OCI-LY7 (cell line): ENCODE results near the gene GPR3. TPM values are rescaled to one million over a fixed set of nuclear protein-coding genes. Genes with fewer than 3 reads are reported as not detected.
A peak's percentile ranks its signal among the peaks of the same experiment; 100 is the strongest.

Source experiments
- BruUV-seq: library from RNA; stranded (reverse); fragments of 400-500 nt; replicated peaks from 2 replicates; lab custom pipeline; 2021; lab: Mats Ljungman, UMichigan
- CTCF ChIA-PET: fragments of 300-600 bp; sonication (Branson Sonifier 250); formaldehyde crosslinking; loops from one replicate; lab custom pipeline; 2022; ENCODE audit warnings: antibody characterized with exemption; ENCODE audit not compliant: unreplicated experiment; lab: Charles Lee
- POLR2A ChIA-PET: fragments of 300-600 bp; sonication (Branson Sonifier 250); formaldehyde crosslinking; loops from one replicate; lab custom pipeline; 2022; ENCODE audit warnings: antibody characterized with exemption; lab: Charles Lee
- DNase-seq: peaks from one replicate; pipeline ENCODE4 v3.0.0-alpha.2; 2015; ENCODE audit warnings: low spot score
- H2AFZ ChIP-seq: fragments of 200-600 bp; sonication (generic), shearing (Covaris generic); 2 replicates; pipeline ENCODE4 v1.6.1; 2014; ENCODE audit warnings: mild to moderate bottlenecking, antibody characterized with exemption, low read length, moderate library complexity
- H3K27ac ChIP-seq: fragments of 200-600 bp; sonication (generic); 2 replicates; pipeline ENCODE4 v1.5.1; 2014; ENCODE audit warnings: mixed run types, low read depth, mild to moderate bottlenecking, moderate library complexity, low read length, inconsistent platforms; ENCODE audit not compliant: poor library complexity, severe bottlenecking
- H3K36me3 ChIP-seq: fragments of 200-600 bp; sonication (generic); 2 replicates; pipeline ENCODE4 v1.6.1; 2014; ENCODE audit warnings: mild to moderate bottlenecking, antibody characterized with exemption, low read length, moderate library complexity, mixed read lengths; ENCODE audit not compliant: insufficient read depth
- H3K4me1 ChIP-seq: fragments of 200-600 bp; sonication (generic); 2 replicates; pipeline ENCODE4 v1.5.1; 2014; ENCODE audit warnings: mild to moderate bottlenecking, low read length; ENCODE audit not compliant: insufficient read depth, poor library complexity, severe bottlenecking
- H3K4me2 ChIP-seq: fragments of 200-600 bp; sonication (generic); 2 replicates; pipeline ENCODE4 v1.6.1; 2014; ENCODE audit warnings: mild to moderate bottlenecking, low read length
- H3K4me3 ChIP-seq: fragments of 200-600 bp; sonication (generic); 2 replicates; pipeline ENCODE4 v1.5.1; 2014; ENCODE audit warnings: mild to moderate bottlenecking, low read depth, low read length; ENCODE audit not compliant: poor library complexity, severe bottlenecking
- H3K79me2 ChIP-seq: fragments of 200-600 bp; sonication (generic); 2 replicates; pipeline ENCODE4 v1.6.1; 2016; ENCODE audit warnings: low read depth, mild to moderate bottlenecking, low read length, moderate library complexity, mixed read lengths; ENCODE audit not compliant: insufficient read depth
- H3K9me2 ChIP-seq: fragments of 200-600 bp; sonication (generic); 2 replicates; pipeline ENCODE4 v1.6.1; 2016; ENCODE audit warnings: mild to moderate bottlenecking, low read length, mixed read lengths; ENCODE audit not compliant: insufficient read depth
- H3K9me3 ChIP-seq: fragments of 200-600 bp; sonication (generic); 2 replicates; pipeline ENCODE4 v1.6.1; 2014; ENCODE audit warnings: mild to moderate bottlenecking, mixed run types, low read length, mixed read lengths
- H4K20me1 ChIP-seq: fragments of 200-600 bp; sonication (generic); 2 replicates; pipeline ENCODE4 v1.6.1; 2014; ENCODE audit warnings: mild to moderate bottlenecking, antibody characterized with exemption, low read length, moderate library complexity, mixed read lengths; ENCODE audit not compliant: insufficient read depth
- EZH2phosphoT487 ChIP-seq: fragments of 200-600 bp; sonication (generic); IDR thresholded peaks from 2 replicates; pipeline ENCODE4 v1.6.1; 2018; ENCODE audit warnings: low read depth, borderline replicate concordance, mild to moderate bottlenecking, mixed run types, antibody characterized with exemption, low read length, moderate library complexity, mixed read lengths
- intact Hi-C: fragments of 100-400 bp; cut with micrococcal nuclease; formaldehyde crosslinking; loops from one replicate; pipeline ENCODE4 v1.10.0; 2022; ENCODE audit not compliant: unreplicated experiment
- total RNA-seq, 2 experiments: library from RNA; depleted of rRNA in 1 of 2; stranded (reverse); fragments of >200 nt in 1 of 2; shearing (Covaris generic) in 1 of 2; gene quantifications; 2 replicates each; pipeline ENCODE4 v1.2.3, GENCODE V29; 2014 to 2022
- TF ChIP-seq, protein P1 (sequence below): fragments of 200-600 bp; sonication (generic); conservative IDR thresholded peaks from 2 replicates; pipeline ENCODE4 v1.5.1; 2014; ENCODE audit warnings: mild to moderate bottlenecking, antibody characterized with exemption, low read length, moderate library complexity, mixed read lengths

Gene GPR3
- total RNA-seq, 2 experiments from 2014 or later, result 0.25 to 0.32 TPM

DNA sequence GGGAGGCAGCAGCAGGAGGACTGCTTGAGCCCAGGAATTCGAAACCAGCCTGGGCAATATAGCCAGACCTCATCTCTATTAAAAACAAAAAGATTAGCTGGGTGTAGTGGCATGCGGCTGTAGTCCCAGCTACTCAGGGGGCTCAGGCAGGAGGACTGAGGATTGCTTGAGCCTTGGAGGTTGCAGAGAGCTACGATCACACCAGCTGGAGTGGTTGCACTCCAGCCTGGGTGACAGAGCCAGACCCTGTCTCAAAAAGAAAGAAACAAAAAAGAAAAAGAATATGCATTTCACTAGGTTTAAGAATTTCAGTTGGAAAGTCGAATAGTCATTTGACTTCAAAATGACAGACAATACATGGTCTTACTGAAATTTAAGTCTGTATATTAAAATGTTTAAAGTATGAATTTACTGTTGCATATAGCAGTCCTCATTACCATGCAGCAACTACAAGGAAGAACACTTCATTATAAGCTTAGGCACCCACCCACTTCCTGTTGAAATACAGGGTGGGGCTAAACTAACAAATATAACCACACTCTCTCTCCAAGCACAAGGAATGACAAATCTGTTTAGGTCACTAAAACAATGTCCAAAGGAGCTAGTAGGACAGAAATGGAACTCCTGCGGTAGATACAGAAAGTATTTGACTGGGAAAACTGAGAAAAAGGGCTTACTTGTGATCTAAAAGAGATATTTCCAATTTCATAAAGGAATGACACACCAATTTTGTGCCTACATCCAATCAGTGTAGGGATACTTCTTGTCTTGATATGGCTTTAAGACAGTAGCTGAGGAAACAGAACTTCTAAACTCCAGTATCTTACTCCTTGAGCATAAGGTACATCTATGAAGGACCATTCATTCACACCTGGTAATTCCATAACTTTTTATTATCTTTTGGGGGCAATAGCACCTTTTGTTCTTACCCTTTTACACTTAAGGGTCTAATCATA is 44.1 kb downstream of the GPR3 start:
- ChIA-PET CTCF (interaction anchor here (1.1 to 1.6 kb wide), 2 partner anchors 21 to 46 kb away, joined by 3 read pairs; no protein-coding TSS in a partner anchor), POLR2A (interaction anchor here (0.6 to 5.4 kb wide), 10 partner anchors 7 to 221 kb away, joined by 3 to 25 read pairs (median 4); no protein-coding TSS in a partner anchor)
- intact Hi-C loops, result no loop called here
- H3K79me2 ChIP-seq, result peaks cover 92% of the 10 kb centered on the region
- peak overlapping the region; percentile 81 for H3K4me2 ChIP-seq
- BruUV-seq, result TSS peak; percentile 23
- no peaks in the 10 kb centered on the region for H3K9me2 ChIP-seq
- H3K4me3 ChIP-seq, result peak overlapping the region; percentile 61
- H3K36me3 ChIP-seq, result no peaks in the 10 kb centered on the region; the same call in none of the 2 replicates
- DNase-seq, result peak; percentile 66
- no peak overlapping the region for H2AFZ ChIP-seq
- peak overlapping the region; percentile 91 for H3K27ac ChIP-seq
- no peaks in the 10 kb centered on the region for H3K9me3 ChIP-seq
- TF ChIP-seq EZH2phosphoT487, result no peak
- TF ChIP-seq, protein P1, sequence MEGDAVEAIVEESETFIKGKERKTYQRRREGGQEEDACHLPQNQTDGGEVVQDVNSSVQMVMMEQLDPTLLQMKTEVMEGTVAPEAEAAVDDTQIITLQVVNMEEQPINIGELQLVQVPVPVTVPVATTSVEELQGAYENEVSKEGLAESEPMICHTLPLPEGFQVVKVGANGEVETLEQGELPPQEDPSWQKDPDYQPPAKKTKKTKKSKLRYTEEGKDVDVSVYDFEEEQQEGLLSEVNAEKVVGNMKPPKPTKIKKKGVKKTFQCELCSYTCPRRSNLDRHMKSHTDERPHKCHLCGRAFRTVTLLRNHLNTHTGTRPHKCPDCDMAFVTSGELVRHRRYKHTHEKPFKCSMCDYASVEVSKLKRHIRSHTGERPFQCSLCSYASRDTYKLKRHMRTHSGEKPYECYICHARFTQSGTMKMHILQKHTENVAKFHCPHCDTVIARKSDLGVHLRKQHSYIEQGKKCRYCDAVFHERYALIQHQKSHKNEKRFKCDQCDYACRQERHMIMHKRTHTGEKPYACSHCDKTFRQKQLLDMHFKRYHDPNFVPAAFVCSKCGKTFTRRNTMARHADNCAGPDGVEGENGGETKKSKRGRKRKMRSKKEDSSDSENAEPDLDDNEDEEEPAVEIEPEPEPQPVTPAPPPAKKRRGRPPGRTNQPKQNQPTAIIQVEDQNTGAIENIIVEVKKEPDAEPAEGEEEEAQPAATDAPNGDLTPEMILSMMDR, result no peak
- 0 out of 2 replicates have a peak, but pooled peaks cover 2% of the 10 kb centered on the region for H4K20me1 ChIP-seq
- peaks cover 97% of the 10 kb centered on the region for H3K4me1 ChIP-seq

DNA sequence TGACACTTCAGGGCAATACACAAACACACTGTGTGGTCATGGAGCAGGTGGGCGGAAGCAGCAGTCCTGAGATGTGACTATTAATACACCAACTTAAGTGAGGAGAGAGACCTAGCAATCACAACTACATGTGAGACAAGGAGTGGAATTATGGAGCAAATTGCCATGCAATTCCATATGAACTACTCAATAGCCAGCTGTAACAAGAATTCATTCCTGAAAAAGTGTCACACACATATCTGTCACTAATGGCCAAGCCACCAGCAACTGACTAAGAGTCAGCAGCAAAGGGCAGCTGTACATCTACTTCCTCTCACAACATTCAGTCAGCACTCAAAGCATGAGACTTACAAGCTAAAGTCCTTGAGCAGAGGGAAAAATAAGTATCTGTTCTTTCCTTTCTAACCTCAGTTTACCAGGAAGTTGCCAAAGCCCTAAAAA is 46.2 kb downstream of the GPR3 start:
- H3K4me3 ChIP-seq, result peak overlapping the region; percentile 61
- H3K79me2 ChIP-seq, result peaks cover 90% of the 10 kb centered on the region
- H3K4me2 ChIP-seq, result peak overlapping the region; percentile 81
- no TSS peak for BruUV-seq
- H3K9me3 ChIP-seq, result no peaks in the 10 kb centered on the region
- peaks cover 92% of the 10 kb centered on the region for H3K4me1 ChIP-seq
- no peak overlapping the region for H2AFZ ChIP-seq
- no peaks in the 10 kb centered on the region for H3K9me2 ChIP-seq
- H3K36me3 ChIP-seq, result no peaks in the 10 kb centered on the region; the same call in none of the 2 replicates
- no peaks in the 10 kb centered on the region for H4K20me1 ChIP-seq
- intact Hi-C loops, result loop anchor here (1.0 kb wide), 1 partner anchor 45 kb away; no protein-coding TSS in a partner anchor
- peak overlapping the region; percentile 91 for H3K27ac ChIP-seq
- POLR2A ChIA-PET, result interaction anchor here (0.5 to 5.4 kb wide), 5 partner anchors 9 to 818 kb away, joined by 3 to 25 read pairs (median 3); no protein-coding TSS in a partner anchor
- peak; percentile 75 for DNase-seq
- CTCF ChIA-PET, result interaction anchor here (1.6 kb wide), 1 partner anchor 36 kb away, joined by 6 read pairs; no protein-coding TSS in a partner anchor
- TF ChIP-seq, protein P1, result no peak
- TF ChIP-seq EZH2phosphoT487, result no peak
